Measurements from ENCODE around the gene MKKS.

GRCh38 chr20:10469599-10469998, 35.6 kb upstream of the MKKS start:
- TF ChIP-seq CTCF (conservative IDR thresholded peaks at IDR 0.05; ENCODE audit: low read length) (peak; percentile 83), EZH2phosphoT487 (IDR thresholded peaks at IDR 0.05; ENCODE audit: borderline replicate concordance) (no peak)
